HepG2 (cell line): ENCODE measurements around the gene ITPRIP. TPM values are rescaled to one million over a fixed set of nuclear protein-coding genes. Genes with fewer than 3 reads are reported as not detected.
A peak's percentile ranks its signal among the peaks of the same experiment; 100 is the strongest.

Source experiments
- FOXP1 ChIP-seq, 2 experiments: fragments of 450-650 bp in 1 of 2; IDR thresholded peaks; 2 replicates each; pipeline ENCODE4 v1.6.1; 2017 to 2018; ENCODE audit warnings: antibody characterized with exemption in 1 of 2
- HDAC1 ChIP-seq: sonication (generic); formaldehyde crosslinking; IDR thresholded peaks from 2 replicates; pipeline ENCODE4 v1.5.1; 2020; ENCODE audit warnings: mild to moderate bottlenecking, missing genetic modification reagents
- KLF12 ChIP-seq: sonication (generic); formaldehyde crosslinking; IDR thresholded peaks from 2 replicates; pipeline ENCODE4 v1.4.0; 2020; ENCODE audit warnings: missing genetic modification reagents, borderline replicate concordance
- MED1 ChIP-seq: sonication (generic); formaldehyde crosslinking; IDR thresholded peaks from 2 replicates; pipeline ENCODE4 v1.4.0; 2020; ENCODE audit warnings: missing genetic modification reagents
- NBN ChIP-seq: fragments of 450-650 bp; conservative IDR thresholded peaks from 2 replicates; pipeline ENCODE4 v1.6.1; 2017
- NFATC3 ChIP-seq: sonication (generic); formaldehyde crosslinking; IDR thresholded peaks from 2 replicates; pipeline ENCODE4 v1.5.1; 2020; ENCODE audit warnings: mild to moderate bottlenecking, missing genetic modification reagents
- RCOR2 ChIP-seq: IDR thresholded peaks from 2 replicates; pipeline ENCODE4 v1.6.1; 2016; ENCODE audit warnings: missing biosample characterization, missing genetic modification reagents
- RERE ChIP-seq: IDR thresholded peaks from 2 replicates; pipeline ENCODE4 v1.6.1; 2016; ENCODE audit warnings: low read depth, missing genetic modification reagents, missing compliant biosample characterization
- SOX13 ChIP-seq, 3 experiments: fragments of 450-650 bp in 1 of 3; sonication (generic) in 1 of 3; formaldehyde crosslinking in 1 of 3; IDR thresholded peaks in 2 of 3; conservative IDR thresholded peaks in 1 of 3; 2 replicates each; pipeline versions ENCODE4 v1.5.0 to v1.6.1; 2016 to 2020; ENCODE audit warnings: antibody characterized with exemption in 1 of 3, mild to moderate bottlenecking in 1 of 3, missing compliant biosample characterization in 1 of 3, missing genetic modification reagents in 1 of 3, moderate library complexity in 1 of 3
- SP1 ChIP-seq, 2 experiments: fragments of 450-650 bp in 1 of 2; sonication (generic) in 1 of 2; formaldehyde crosslinking in 1 of 2; IDR thresholded peaks; 2 replicates each; pipeline versions ENCODE4 v1.4.0 to v1.6.1; 2016 to 2020; ENCODE audit warnings: missing genetic modification reagents in 1 of 2
- THAP8 ChIP-seq: sonication (generic); formaldehyde crosslinking; IDR thresholded peaks from 2 replicates; pipeline ENCODE4 v1.5.1; 2020; ENCODE audit warnings: missing genetic modification reagents, mild to moderate bottlenecking, borderline replicate concordance
- ZNF609 ChIP-seq: sonication (generic); formaldehyde crosslinking; IDR thresholded peaks from 2 replicates; pipeline ENCODE4 v1.4.0; 2020; ENCODE audit warnings: mild to moderate bottlenecking, missing genetic modification reagents, borderline replicate concordance
- ZNF660 ChIP-seq: sonication (generic); formaldehyde crosslinking; IDR thresholded peaks from 2 replicates; pipeline ENCODE4 v1.5.1; 2020; ENCODE audit warnings: mild to moderate bottlenecking, low read depth, missing genetic modification reagents, borderline replicate concordance
- ZNF792 ChIP-seq: IDR thresholded peaks from 2 replicates; pipeline ENCODE4 v1.6.1; 2016
- polyA plus RNA-seq, 8 experiments: library from polyadenylated mRNA; depleted of rRNA in 3 of 8; stranded (reverse) in 7 of 8; unstranded in 1 of 8; fragments of >200 nt; fragmentation: Illumina TruSeq in 4 of 8; extraction: Trizol in 4 of 8; gene quantifications; 2 replicates each; pipeline versions ENCODE4 v1.2.1 to v1.2.3, GENCODE V29; 2011 to 2016; ENCODE audit warnings: low read depth in 4 of 8, missing spikeins in 1 of 8, mixed read lengths in 1 of 8; ENCODE audit not compliant: insufficient read depth in 1 of 8
- total RNA-seq, 5 experiments: library from RNA; depleted of rRNA; stranded (reverse); fragments of >200 nt; fragmentation: Illumina TruSeq; extraction: Trizol; gene quantifications; 2 replicates each; pipeline ENCODE4 v1.2.3, GENCODE V29; 2016; ENCODE audit warnings: low read depth in 1 of 5
- TF ChIP-seq, protein P1 (sequence below): sonication (generic); formaldehyde crosslinking; IDR thresholded peaks from 2 replicates; pipeline ENCODE4 v1.9.0; 2021; ENCODE audit warnings: missing genetic modification reagents, borderline replicate concordance

ITPRIP gene
- total and polyA plus RNA-seq, 2 of the 13 experiments (the other 11 are each of a cell fraction or from before 2014, with no cell fraction given), result 1.00 to 2.8 TPM

DNA sequence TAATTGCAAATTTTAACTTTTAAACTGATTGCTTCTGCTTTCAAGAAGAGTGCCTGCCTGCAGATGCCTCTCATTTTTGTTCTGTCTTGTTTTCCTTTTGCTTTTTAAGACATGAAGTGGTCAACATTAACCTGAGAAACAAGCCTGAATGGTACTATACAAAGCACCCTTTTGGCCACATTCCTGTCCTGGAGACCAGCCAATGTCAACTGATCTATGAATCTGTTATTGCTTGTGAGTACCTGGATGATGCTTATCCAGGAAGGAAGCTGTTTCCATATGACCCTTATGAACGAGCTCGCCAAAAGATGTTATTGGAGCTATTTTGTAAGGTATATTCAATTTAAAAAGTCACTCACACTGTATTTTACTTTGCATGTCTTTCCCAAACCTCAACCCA, 60.5 kb downstream of the ITPRIP start (continued):
- TF ChIP-seq, protein P1, sequence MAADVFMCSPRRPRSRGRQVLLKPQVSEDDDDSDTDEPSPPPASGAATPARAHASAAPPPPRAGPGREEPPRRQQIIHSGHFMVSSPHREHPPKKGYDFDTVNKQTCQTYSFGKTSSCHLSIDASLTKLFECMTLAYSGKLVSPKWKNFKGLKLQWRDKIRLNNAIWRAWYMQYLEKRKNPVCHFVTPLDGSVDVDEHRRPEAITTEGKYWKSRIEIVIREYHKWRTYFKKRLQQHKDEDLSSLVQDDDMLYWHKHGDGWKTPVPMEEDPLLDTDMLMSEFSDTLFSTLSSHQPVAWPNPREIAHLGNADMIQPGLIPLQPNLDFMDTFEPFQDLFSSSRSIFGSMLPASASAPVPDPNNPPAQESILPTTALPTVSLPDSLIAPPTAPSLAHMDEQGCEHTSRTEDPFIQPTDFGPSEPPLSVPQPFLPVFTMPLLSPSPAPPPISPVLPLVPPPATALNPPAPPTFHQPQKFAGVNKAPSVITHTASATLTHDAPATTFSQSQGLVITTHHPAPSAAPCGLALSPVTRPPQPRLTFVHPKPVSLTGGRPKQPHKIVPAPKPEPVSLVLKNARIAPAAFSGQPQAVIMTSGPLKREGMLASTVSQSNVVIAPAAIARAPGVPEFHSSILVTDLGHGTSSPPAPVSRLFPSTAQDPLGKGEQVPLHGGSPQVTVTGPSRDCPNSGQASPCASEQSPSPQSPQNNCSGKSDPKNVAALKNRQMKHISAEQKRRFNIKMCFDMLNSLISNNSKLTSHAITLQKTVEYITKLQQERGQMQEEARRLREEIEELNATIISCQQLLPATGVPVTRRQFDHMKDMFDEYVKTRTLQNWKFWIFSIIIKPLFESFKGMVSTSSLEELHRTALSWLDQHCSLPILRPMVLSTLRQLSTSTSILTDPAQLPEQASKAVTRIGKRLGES (CRISPR knock-in tag), result no peak
- peak; percentile 51; the same call in 1 of the 2 replicates for TF ChIP-seq HDAC1 (CRISPR knock-in tag)
- TF ChIP-seq THAP8 (CRISPR knock-in tag), result no peak
- TF ChIP-seq ZNF660 (CRISPR knock-in tag), result no peak
- TF ChIP-seq SP1 (IDR thresholded peaks at IDR 0.05), result no peak
- TF ChIP-seq SP1 (CRISPR knock-in tag; IDR thresholded peaks at IDR 0.05), result no peak
- TF ChIP-seq ZNF609 (CRISPR knock-in tag), result peak; percentile 86
- TF ChIP-seq RERE (CRISPR knock-in tag), result peak; percentile 70; the same call in 1 of the 2 replicates
- TF ChIP-seq NBN, result no peak
- TF ChIP-seq FOXP1 (IDR thresholded peaks at IDR 0.05), result no peak
- peak; percentile 19; the same call in 1 of the 2 replicates for TF ChIP-seq FOXP1 (CRISPR knock-in tag; IDR thresholded peaks at IDR 0.05)
- no peak for TF ChIP-seq ZNF792 (CRISPR knock-in tag)
- TF ChIP-seq RCOR2 (CRISPR knock-in tag), result 0 out of 2 replicates have a peak, but pooled peaks have one; percentile 20
- no peak for TF ChIP-seq SOX13 (IDR thresholded peaks at IDR 0.05)
- TF ChIP-seq SOX13 (CRISPR knock-in tag; conservative IDR thresholded peaks at IDR 0.05 in 1 of 2, IDR thresholded peaks at IDR 0.05 in 1 of 2), result peak in 1 of 2 experiments; percentile 64; a peak in 2 of 4 replicates
- no peak for TF ChIP-seq KLF12 (CRISPR knock-in tag)
- TF ChIP-seq NFATC3 (CRISPR knock-in tag), result no peak
- peak; percentile 73 for TF ChIP-seq MED1 (CRISPR knock-in tag)
